D721Med (cell line): ENCODE data around the gene PPP2R2D.
A peak's percentile ranks its signal among the peaks of the same experiment; 100 is the strongest.

Experiments
- DNase-seq: peaks from one replicate; pipeline ENCODE4 v3.0.0; 2011; ENCODE audit warnings: low spot score; ENCODE audit not compliant: insufficient read length
- FAIRE-seq: peaks from 2 replicates; lab custom pipeline; 2011; peaks lifted over from hg19 to GRCh38; lab: Jason Lieb, UNC
- TF ChIP-seq, protein P1 (sequence below): IDR thresholded peaks from 2 replicates; pipeline ENCODE4 v1.5.1; 2012; ENCODE audit warnings: mild to moderate bottlenecking, control low read depth; ENCODE audit not compliant: insufficient read depth; ENCODE audit errors: missing control alignments

The PPP2R2D gene

DNA sequence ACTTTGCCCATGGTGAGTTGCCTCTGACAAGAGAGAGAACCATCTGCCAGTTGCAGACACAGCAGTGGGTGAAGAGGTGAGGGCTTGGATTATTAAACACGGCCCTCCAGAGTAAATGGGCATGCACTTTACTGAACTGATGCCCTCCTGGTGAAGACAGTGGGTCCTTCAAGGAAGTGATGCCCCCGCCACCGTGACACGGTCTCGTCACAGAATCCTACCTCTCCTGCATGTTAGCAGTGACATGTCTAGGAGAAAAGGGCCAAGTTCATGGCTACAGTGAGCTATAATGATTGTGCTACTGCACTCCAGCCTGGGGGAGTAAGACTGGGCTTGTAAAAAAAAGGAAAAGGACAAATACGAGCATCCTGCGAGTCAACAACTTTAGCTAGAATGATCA, 78.5 kb downstream of the PPP2R2D start:
- no peak for FAIRE-seq
- TF ChIP-seq, protein P1, sequence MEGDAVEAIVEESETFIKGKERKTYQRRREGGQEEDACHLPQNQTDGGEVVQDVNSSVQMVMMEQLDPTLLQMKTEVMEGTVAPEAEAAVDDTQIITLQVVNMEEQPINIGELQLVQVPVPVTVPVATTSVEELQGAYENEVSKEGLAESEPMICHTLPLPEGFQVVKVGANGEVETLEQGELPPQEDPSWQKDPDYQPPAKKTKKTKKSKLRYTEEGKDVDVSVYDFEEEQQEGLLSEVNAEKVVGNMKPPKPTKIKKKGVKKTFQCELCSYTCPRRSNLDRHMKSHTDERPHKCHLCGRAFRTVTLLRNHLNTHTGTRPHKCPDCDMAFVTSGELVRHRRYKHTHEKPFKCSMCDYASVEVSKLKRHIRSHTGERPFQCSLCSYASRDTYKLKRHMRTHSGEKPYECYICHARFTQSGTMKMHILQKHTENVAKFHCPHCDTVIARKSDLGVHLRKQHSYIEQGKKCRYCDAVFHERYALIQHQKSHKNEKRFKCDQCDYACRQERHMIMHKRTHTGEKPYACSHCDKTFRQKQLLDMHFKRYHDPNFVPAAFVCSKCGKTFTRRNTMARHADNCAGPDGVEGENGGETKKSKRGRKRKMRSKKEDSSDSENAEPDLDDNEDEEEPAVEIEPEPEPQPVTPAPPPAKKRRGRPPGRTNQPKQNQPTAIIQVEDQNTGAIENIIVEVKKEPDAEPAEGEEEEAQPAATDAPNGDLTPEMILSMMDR = no peak
- no peak for DNase-seq

DNA sequence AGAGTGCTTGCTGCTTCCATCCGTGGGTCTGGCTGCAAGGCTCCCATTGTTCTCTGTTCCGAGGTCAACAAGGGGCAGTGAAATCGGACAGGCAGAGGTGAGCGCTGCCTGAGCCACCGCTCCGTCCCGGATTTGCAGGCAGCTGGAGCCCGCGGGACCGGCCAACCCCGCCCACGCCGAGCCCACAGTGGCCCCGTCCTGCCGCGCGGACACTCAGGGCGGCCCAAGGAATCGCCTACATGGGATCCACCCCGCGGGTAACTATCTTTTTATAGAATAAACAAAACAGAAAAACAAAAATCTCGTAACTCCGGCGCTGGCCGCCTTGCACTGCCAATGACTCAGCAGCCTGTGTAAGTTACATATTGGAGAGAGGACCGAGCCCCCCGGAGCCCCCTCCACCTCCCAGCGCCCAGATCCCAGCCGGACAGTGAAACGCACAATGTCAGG, 79.0 kb downstream of the PPP2R2D start:
- DNase-seq = no peak
- FAIRE-seq = no peak
- TF ChIP-seq, protein P1 = no peak

DNA sequence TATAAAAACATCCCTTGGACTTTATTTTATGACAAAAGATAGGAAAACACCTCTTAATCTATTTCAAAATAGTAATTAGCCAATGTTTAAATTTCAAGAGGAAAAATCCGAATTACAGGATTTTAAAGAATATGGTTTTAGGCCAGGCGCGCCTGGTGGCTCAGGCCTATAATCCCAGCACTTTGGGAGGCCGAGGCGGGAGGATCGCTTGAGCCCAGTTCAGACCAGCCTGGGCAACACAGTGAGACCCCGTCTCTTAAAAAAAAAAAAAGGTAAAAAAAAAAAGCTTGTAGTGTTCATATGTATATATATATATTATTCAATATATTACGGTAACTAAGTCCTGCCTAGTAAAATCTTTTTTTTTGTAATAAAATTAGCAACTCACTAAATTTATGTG, 79.5 kb downstream of the PPP2R2D start:
- FAIRE-seq = no peak

DNA sequence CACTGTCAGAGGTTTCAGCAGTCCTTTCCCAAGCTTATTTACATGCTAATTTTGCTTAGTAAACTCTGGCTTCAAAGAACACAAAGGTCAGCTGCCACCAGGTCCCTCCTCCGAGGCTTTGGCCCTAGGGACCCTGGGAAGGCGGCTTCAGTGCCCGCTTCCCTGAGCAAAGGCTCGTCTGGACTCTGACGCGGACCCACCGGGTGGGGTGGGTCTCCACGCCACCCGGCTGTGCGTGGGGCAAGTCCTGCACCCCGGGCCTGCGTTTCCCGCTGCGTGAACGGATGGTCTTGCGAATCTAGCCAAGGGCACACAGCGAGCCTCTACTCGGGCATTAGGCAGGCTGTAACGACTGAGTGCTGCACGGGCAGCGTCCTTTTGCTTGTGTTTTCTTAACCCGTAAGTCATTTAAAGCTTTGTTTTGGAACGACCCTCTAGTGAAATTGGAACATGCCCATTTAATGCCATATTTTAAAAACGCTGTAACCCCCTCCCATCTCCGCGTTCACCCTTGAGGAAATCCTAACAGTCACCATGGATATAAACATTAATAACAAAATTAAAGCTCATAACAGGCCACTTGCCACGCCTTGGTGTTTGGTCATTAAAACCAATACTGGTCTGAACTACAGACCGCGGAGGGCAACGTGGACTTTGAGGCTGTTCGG, 80.1 kb downstream of the PPP2R2D start:
- no peak for FAIRE-seq
- TF ChIP-seq, protein P1 = no peak
- no peak for DNase-seq

More for the DNA sequence above, 79.5 kb downstream of the PPP2R2D start:
- TF ChIP-seq, protein P1 = no peak
- DNase-seq = no peak

DNA sequence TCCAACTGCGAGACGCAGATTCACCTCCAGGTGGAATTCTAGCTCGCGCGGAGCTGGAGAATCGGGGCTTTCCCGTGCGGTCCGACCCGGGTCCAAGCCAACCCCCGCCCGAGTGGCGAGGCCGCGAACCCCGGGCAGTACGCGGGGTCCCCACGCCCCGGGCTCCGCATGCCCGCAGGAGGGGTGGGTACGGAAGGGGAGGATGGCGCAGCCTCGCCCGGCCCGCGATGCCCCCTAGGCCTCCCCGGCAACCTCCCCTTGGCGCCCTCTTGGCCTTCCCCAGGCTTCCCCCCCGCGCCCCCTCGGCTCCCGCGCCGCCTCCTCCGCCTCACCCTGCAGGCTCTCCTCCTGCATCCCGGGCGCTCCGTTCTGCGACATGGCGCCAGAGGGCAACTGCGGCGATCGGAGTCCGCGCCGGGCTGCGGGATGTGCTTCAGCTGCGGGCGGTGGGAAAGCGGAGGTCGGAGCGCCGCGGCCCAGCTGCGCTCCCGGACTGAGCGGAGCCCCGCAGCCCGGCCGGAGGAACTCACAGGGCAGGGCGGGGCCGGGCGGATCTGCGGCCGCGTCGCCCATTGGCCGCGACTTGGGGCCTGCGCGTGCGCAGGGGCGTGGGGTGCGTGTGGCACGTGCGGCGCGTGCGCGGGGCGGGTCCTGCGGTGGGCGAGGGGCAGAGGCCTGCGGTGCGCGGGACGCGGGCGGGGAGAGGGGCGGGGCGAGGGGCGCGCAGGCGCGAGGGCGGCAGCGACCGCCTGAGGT, 80.8 kb downstream of the PPP2R2D start, which contains the start of gene BNIP3:
BNIP3 (minus strand) TSS at position 495 of the 756 bp plus-strand sequence; CDS start at position 378, 117 bp downstream.
- FAIRE-seq = no peak
- TF ChIP-seq, protein P1 = no peak
- peak; percentile 75 for DNase-seq

DNA sequence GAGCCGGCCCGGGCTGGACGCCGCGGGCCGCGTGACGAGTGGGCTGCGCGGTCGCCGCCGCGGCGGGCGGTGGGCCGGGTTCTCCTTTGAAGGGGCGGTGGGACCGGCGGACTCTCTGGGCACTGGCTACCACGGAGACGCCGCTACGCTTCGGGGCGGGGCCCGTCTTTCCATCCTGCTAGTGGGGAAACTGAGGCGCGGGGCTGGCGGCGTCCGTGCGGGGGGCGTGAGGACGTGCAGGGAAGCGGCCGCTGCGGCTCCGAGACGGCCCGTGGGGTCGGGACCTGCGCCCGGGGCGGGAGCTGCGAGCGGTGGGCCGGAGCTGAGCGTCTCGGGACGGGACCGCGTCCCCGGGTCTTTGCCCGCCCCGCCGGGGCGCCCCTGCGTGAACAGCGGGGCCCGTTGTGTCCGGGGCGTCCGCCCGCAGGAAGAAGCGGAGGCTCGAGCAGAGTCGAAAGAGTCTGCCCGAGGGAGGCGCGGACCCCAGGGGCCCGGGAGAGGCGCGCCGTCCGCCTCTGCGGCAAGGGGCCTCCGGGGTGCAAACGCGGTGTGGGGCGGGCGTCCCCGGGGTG, 81.5 kb downstream of the PPP2R2D start:
- TF ChIP-seq, protein P1 = no peak
- DNase-seq = no peak
- FAIRE-seq = no peak
